ENCODE results near the gene CELA2A.

DNA sequence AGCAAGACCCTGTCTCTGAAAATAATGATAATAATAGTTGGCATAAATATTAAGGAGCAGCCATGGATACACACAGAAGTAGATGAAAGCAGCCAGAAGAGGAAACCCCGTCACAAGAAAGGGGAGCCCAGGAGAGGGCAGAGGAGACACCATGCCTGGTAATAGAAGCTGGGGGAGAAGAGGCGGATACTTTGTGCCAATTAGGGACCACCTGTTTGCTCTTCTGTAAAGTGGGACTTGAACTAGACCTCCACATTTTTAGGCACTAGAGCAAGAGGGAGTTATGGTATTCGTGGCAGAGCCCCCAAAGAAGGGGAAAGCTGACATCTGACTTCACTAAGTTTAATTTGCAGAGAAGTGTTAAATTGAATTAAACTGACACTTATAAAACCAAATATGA, 31.8 kb downstream of the CELA2A start:
- no peak for TF ChIP-seq POLR2A (IDR thresholded peaks at IDR 0.05)
- TF ChIP-seq, protein P1, sequence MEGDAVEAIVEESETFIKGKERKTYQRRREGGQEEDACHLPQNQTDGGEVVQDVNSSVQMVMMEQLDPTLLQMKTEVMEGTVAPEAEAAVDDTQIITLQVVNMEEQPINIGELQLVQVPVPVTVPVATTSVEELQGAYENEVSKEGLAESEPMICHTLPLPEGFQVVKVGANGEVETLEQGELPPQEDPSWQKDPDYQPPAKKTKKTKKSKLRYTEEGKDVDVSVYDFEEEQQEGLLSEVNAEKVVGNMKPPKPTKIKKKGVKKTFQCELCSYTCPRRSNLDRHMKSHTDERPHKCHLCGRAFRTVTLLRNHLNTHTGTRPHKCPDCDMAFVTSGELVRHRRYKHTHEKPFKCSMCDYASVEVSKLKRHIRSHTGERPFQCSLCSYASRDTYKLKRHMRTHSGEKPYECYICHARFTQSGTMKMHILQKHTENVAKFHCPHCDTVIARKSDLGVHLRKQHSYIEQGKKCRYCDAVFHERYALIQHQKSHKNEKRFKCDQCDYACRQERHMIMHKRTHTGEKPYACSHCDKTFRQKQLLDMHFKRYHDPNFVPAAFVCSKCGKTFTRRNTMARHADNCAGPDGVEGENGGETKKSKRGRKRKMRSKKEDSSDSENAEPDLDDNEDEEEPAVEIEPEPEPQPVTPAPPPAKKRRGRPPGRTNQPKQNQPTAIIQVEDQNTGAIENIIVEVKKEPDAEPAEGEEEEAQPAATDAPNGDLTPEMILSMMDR (IDR thresholded peaks at IDR 0.05), result no peak

Data from heart left ventricle (tissue), 13 donors.